ENCODE measurements around the gene TAF13.

The TAF13 gene

GRCh38 chr1:109089242-109090015 lies 13.6 kb upstream of the TAF13 start (continued):
- TF ChIP-seq ZNF202 (tag by site-specific recombination; IDR thresholded peaks at IDR 0.05; ENCODE audit: borderline replicate concordance) (no peak), SCRT1 (tag by site-specific recombination; IDR thresholded peaks at IDR 0.05; ENCODE audit: borderline replicate concordance) (no peak), ZSCAN16 (tag by site-specific recombination; IDR thresholded peaks at IDR 0.05) (no peak), ZNF184 (tag by site-specific recombination; IDR thresholded peaks at IDR 0.05) (0 out of 2 replicates have a peak, but pooled peaks have one; percentile 67), ZNF704 (tag by site-specific recombination; IDR thresholded peaks at IDR 0.05) (no peak), BCL11A (tag by site-specific recombination; IDR thresholded peaks at IDR 0.05; ENCODE audit: low read depth) (no peak), ZNF747 (tag by site-specific recombination; IDR thresholded peaks at IDR 0.05) (no peak), ZNF266 (tag by site-specific recombination; IDR thresholded peaks at IDR 0.05; ENCODE audit: low read depth) (no peak), ZNF140 (tag by site-specific recombination; IDR thresholded peaks at IDR 0.05) (no peak), EGR2 (tag by site-specific recombination; IDR thresholded peaks at IDR 0.05; ENCODE audit: low read depth) (no peak), ZNF585B (tag by site-specific recombination; IDR thresholded peaks at IDR 0.05) (no peak), ELK4 (IDR thresholded peaks at IDR 0.05; ENCODE audit: borderline replicate concordance, low read depth, low read length) (no peak), ZNF211 (tag by site-specific recombination; IDR thresholded peaks at IDR 0.05; ENCODE audit: low read depth) (no peak), ZSCAN23 (tag by site-specific recombination; IDR thresholded peaks at IDR 0.05) (no peak), ZNF677 (tag by site-specific recombination; IDR thresholded peaks at IDR 0.05) (peak; percentile 78), HOXC10 (CRISPR knock-in tag; IDR thresholded peaks at IDR 0.05) (no peak), PRDM10 (tag by site-specific recombination; IDR thresholded peaks at IDR 0.05) (no peak), ZNF324 (tag by site-specific recombination; IDR thresholded peaks at IDR 0.05) (no peak; the same call in 1 of the 2 replicates), KLF9 (tag by site-specific recombination; IDR thresholded peaks at IDR 0.05; ENCODE audit: low read depth) (no peak), SP7 (tag by site-specific recombination; IDR thresholded peaks at IDR 0.05) (peak; percentile 88), MYNN (tag by site-specific recombination; IDR thresholded peaks at IDR 0.05; ENCODE audit: borderline replicate concordance) (no peak), ZNF76 (tag by site-specific recombination; IDR thresholded peaks at IDR 0.05; ENCODE audit: borderline replicate concordance, low read depth) (no peak), ZNF274 (IDR thresholded peaks at IDR 0.05; ENCODE audit: low read length) (no peak), ZNF274 (tag by site-specific recombination; IDR thresholded peaks at IDR 0.05; ENCODE audit: borderline replicate concordance) (no peak), MZF1 (tag by site-specific recombination; IDR thresholded peaks at IDR 0.05; ENCODE audit: borderline replicate concordance) (no peak; the same call in 1 of the 2 replicates), ZFP37 (tag by site-specific recombination; IDR thresholded peaks at IDR 0.05) (no peak), ZNF449 (tag by site-specific recombination; IDR thresholded peaks at IDR 0.05) (0 out of 2 replicates have a peak, but pooled peaks have one; percentile 20), KLF16 (tag by site-specific recombination; IDR thresholded peaks at IDR 0.05) (no peak), ZNF26 (tag by site-specific recombination; IDR thresholded peaks at IDR 0.05) (no peak), ZNF843 (tag by site-specific recombination; IDR thresholded peaks at IDR 0.05) (no peak), KLF8 (tag by site-specific recombination; IDR thresholded peaks at IDR 0.05) (0 out of 2 replicates have a peak, but pooled peaks have one; percentile 11), ZNF404 (tag by site-specific recombination; IDR thresholded peaks at IDR 0.05) (no peak), ZNF670 (tag by site-specific recombination; IDR thresholded peaks at IDR 0.05; ENCODE audit: low read depth) (no peak)
